Fibroblast of lung (primary cell): ENCODE measurements around the gene MYOCD. TPM values are rescaled to one million over a fixed set of nuclear protein-coding genes. Genes with fewer than 3 reads are reported as not detected.

ENCODE experiments used
- DNase-seq, 2 donors: peaks; one replicate each; pipeline versions ENCODE4 v3.0.0 to v3.0.0-alpha.2; 2010; ENCODE audit warnings: low read depth in 2 of 2
- H2AFZ ChIP-seq: 2 replicates; pipeline ENCODE4 v1.5.1; 2012; ENCODE audit warnings: low read length, control low read depth, inconsistent platforms
- H3K27ac ChIP-seq: 2 replicates; pipeline ENCODE4 v1.5.1; 2011; ENCODE audit warnings: low read length, control low read depth; ENCODE audit not compliant: insufficient read depth
- H3K27me3 ChIP-seq: 2 replicates; pipeline ENCODE4 v1.5.1; 2011; ENCODE audit warnings: mild to moderate bottlenecking, low read length; ENCODE audit not compliant: control insufficient read depth, insufficient read depth
- H3K36me3 ChIP-seq: 2 replicates; pipeline ENCODE4 v1.5.1; 2011; ENCODE audit warnings: low read length; ENCODE audit not compliant: control insufficient read depth, insufficient read depth
- H3K4me1 ChIP-seq: 2 replicates; pipeline ENCODE4 v1.5.1; 2011; ENCODE audit warnings: low read length; ENCODE audit not compliant: control insufficient read depth, insufficient read depth; ENCODE audit errors: extremely low read depth
- H3K4me2 ChIP-seq: 2 replicates; pipeline ENCODE4 v1.5.1; 2011; ENCODE audit warnings: low read length, control low read depth; ENCODE audit not compliant: insufficient read depth; ENCODE audit errors: extremely low read depth
- H3K4me3 ChIP-seq, 4 experiments: fragments of 200-600 bp in 1 of 4; sonication (generic) in 1 of 4; replicated peaks in 1 of 4; 2 replicates each; pipeline ENCODE4 v1.5.1; 2011 to 2016; ENCODE audit warnings: low read length in 4 of 4, low read depth in 3 of 4, mild to moderate bottlenecking in 3 of 4, control low read depth in 2 of 4, inconsistent platforms in 1 of 4, mixed read lengths in 1 of 4; ENCODE audit not compliant: insufficient read depth in 1 of 4; ENCODE audit errors: control extremely low read depth in 1 of 4
- H3K79me2 ChIP-seq: 2 replicates; pipeline ENCODE4 v1.5.1; 2012; ENCODE audit warnings: mild to moderate bottlenecking, low read length, inconsistent platforms; ENCODE audit not compliant: control insufficient read depth, insufficient read depth
- H3K9ac ChIP-seq: 2 replicates; pipeline ENCODE4 v1.5.1; 2011; ENCODE audit warnings: mild to moderate bottlenecking, low read length, control low read depth; ENCODE audit not compliant: insufficient read depth
- H3K9me3 ChIP-seq: 2 replicates; pipeline ENCODE4 v1.5.1; 2012; ENCODE audit warnings: low read depth, low read length; ENCODE audit not compliant: control insufficient read depth, insufficient read depth
- H4K20me1 ChIP-seq: 2 replicates; pipeline ENCODE4 v1.5.1; 2011; ENCODE audit warnings: low read length; ENCODE audit not compliant: control insufficient read depth, insufficient read depth; ENCODE audit errors: extremely low read depth
- CTCF ChIP-seq, 2 donors: IDR thresholded peaks in 1 of 2; conservative IDR thresholded peaks in 1 of 2; 1 replicate in 1 of 2; 2 replicates in 1 of 2; pipeline ENCODE4 v1.5.1; 2011 to 2012; ENCODE audit warnings: low read length in 2 of 2, control low read depth in 1 of 2, inconsistent platforms in 1 of 2, low read depth in 1 of 2, mild to moderate bottlenecking in 1 of 2
- EZH2 ChIP-seq: IDR thresholded peaks from 2 replicates; pipeline ENCODE4 v1.5.1; 2012; ENCODE audit warnings: low read length, control low read depth, mild to moderate bottlenecking; ENCODE audit errors: missing control alignments
- polyA plus RNA-seq, 2 donors: library from polyadenylated mRNA; depleted of rRNA in 1 of 2; stranded (reverse) in 1 of 2; unstranded in 1 of 2; fragments of >200 nt; gene quantifications; 2 replicates each; pipeline ENCODE4 v1.2.1, GENCODE V29; 2011 to 2012; ENCODE audit warnings: missing spikeins in 1 of 2
- total RNA-seq: library from RNA; depleted of rRNA; stranded (reverse); fragments of >200 nt; gene quantifications from 2 replicates; pipeline ENCODE4 v1.2.1, GENCODE V29; 2014

The MYOCD gene
- total and polyA plus RNA-seq, 2 donors (not counting 1 experiment from before 2014, with no cell fraction given) = 0.17 to 0.99 TPM

GRCh38 chr17:12768255-12768654 is 102.6 kb downstream of the MYOCD start:
- H2AFZ ChIP-seq = no peak overlapping the region
- no peak for TF ChIP-seq EZH2
- no peak for TF ChIP-seq CTCF (conservative IDR thresholded peaks at IDR 0.05 in 1 of 2, IDR thresholded peaks at IDR 0.05 in 1 of 2; ENCODE audit: low read depth in 1 of 2, low read length in 2 of 2)

GRCh38 chr17:12769981-12770380 is 104.3 kb downstream of the MYOCD start:
- Histone ChIP-seq H3K79me2 (no peaks in the 10 kb centered on the region), H3K9ac (no peak overlapping the region), H3K4me1 (no peaks in the 10 kb centered on the region), H3K4me3 (no peak overlapping the region), H3K4me2 (no peak overlapping the region), H3K36me3 (no peaks in the 10 kb centered on the region), H3K9me3 (no peaks in the 10 kb centered on the region), H3K27ac (no peak overlapping the region), H3K27me3 (no peaks in the 10 kb centered on the region), H2AFZ (no peak overlapping the region), H4K20me1 (no peaks in the 10 kb centered on the region)
- TF ChIP-seq CTCF (conservative IDR thresholded peaks at IDR 0.05 in 1 of 2, IDR thresholded peaks at IDR 0.05 in 1 of 2; ENCODE audit: low read depth in 1 of 2, low read length in 2 of 2) = no peak
- TF ChIP-seq EZH2 = no peak
- DNase-seq = peak in 1 of 2 donors; percentile 17

More at GRCh38 chr17:12768255-12768654, 102.6 kb downstream of the MYOCD start:
- Histone ChIP-seq H3K9ac (no peak overlapping the region), H3K4me2 (no peak overlapping the region), H3K9me3 (no peaks in the 10 kb centered on the region), H3K27ac (no peak overlapping the region), H4K20me1 (no peaks in the 10 kb centered on the region), H3K27me3 (no peaks in the 10 kb centered on the region), H3K4me1 (no peaks in the 10 kb centered on the region), H3K79me2 (no peaks in the 10 kb centered on the region), H3K36me3 (no peaks in the 10 kb centered on the region), H3K4me3 (no peak overlapping the region)
- no peak for DNase-seq

- no peaks in the 10 kb centered on the region for H4K20me1 ChIP-seq
- no peak overlapping the region for H3K4me2 ChIP-seq
- H3K27ac ChIP-seq = no peak overlapping the region
- no peaks in the 10 kb centered on the region for H3K79me2 ChIP-seq
- no peak overlapping the region for H2AFZ ChIP-seq
- H3K36me3 ChIP-seq = no peaks in the 10 kb centered on the region
- H3K9ac ChIP-seq = no peak overlapping the region
- H3K27me3 ChIP-seq = no peaks in the 10 kb centered on the region
- no peaks in the 10 kb centered on the region for H3K9me3 ChIP-seq
- H3K4me3 ChIP-seq = no peak overlapping the region
- TF ChIP-seq CTCF (conservative IDR thresholded peaks at IDR 0.05 in 1 of 2, IDR thresholded peaks at IDR 0.05 in 1 of 2; ENCODE audit: low read depth in 1 of 2, low read length in 2 of 2) = no peak
- TF ChIP-seq EZH2 = no peak
- H3K4me1 ChIP-seq = no peaks in the 10 kb centered on the region
- DNase-seq = no peak
Measured at GRCh38 chr17:12773153-12773552, 107.5 kb downstream of the MYOCD start.
